GM23338 (cell line): ENCODE results near the gene PAXX.

Experiments
- CTCF ChIP-seq, 2 experiments: fragments of 200-600 bp in 1 of 2; sonication (generic) in 1 of 2; conservative IDR thresholded peaks; 2 replicates each; pipeline versions ENCODE4 v1.5.1 to v1.6.1; 2016 to 2017; ENCODE audit warnings: antibody characterized with exemption in 2 of 2, low read depth in 2 of 2, mild to moderate bottlenecking in 2 of 2, moderate library complexity in 1 of 2
- EZH2 ChIP-seq: fragments of 200-600 bp; sonication (generic); IDR thresholded peaks from one replicate; pipeline ENCODE4 v1.8.0; 2017; ENCODE audit warnings: antibody characterized with exemption, mild to moderate bottlenecking, low read depth; ENCODE audit not compliant: unreplicated experiment
- EZH2phosphoT487 ChIP-seq: fragments of 200-600 bp; sonication (generic); IDR thresholded peaks from one replicate; pipeline ENCODE4 v1.8.1; 2018; ENCODE audit warnings: antibody characterized with exemption; ENCODE audit not compliant: unreplicated experiment
- STAT1 ChIP-seq: IDR thresholded peaks from one replicate; pipeline ENCODE4 v1.6.1; 2016; ENCODE audit warnings: antibody characterized with exemption; ENCODE audit not compliant: unreplicated experiment

- TF ChIP-seq EZH2 = no peak
- no peak for TF ChIP-seq CTCF (conservative IDR thresholded peaks at IDR 0.05; ENCODE audit: low read depth in 2 of 2)
- no peak for TF ChIP-seq EZH2phosphoT487
- no peak for TF ChIP-seq STAT1
Observed at GRCh38 chr9:136963341-136963740, 28.9 kb upstream of the PAXX start.
